Measurements from ENCODE around the gene TTLL8. TPM values are rescaled to one million over a fixed set of nuclear protein-coding genes. Genes with fewer than 3 reads are reported as not detected.

The TTLL8 gene
- total RNA-seq, 1 experiment from 2014 or later = not detected

DNA sequence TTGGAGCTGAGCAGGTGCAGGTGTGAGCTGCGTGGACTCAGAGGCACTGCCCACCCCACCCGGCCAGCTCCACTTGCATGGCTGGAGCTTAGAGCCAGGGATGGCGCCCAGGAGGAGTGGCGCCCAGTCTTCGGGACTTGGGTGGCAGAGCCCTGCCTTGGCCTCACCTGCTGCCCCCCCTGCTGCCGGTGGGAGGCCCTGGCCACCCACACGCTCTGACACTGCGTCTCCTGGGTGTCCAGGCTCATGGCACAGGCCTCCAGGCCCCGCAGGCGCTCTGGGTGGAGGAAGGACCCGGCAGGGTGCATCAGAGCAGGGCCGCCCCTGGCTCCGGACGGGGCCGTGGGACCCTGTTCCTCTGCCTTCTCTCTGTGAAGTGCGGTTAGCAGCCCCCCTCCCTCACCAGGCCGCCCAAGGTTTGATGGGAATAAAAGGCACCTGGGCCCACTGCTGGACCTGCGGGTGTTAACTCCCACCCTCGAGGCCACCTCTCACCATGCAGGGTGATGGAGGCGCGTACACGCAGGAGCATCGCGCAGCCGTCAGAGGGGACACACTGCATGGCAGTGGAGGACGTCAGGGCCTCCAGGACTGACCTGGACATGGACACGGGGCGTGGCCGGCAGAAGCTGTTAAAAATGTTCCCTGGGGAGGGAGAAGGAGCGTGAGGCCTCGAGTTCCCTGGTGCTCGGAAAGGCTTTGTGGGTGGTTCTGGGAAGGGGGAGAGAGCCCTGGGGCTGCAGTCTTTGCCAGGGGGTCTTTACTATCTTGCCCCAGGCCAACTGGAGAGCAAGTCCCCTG is 57.3 kb downstream of the TTLL8 start (continued):
- TF ChIP-seq ZNF232 (CRISPR knock-in tag; IDR thresholded peaks at IDR 0.05) (no peak), TEAD1 (CRISPR knock-in tag; IDR thresholded peaks at IDR 0.05) (no peak), GTF2I (CRISPR knock-in tag; conservative IDR thresholded peaks at IDR 0.05) (no peak), SP1 (CRISPR knock-in tag; conservative IDR thresholded peaks at IDR 0.05) (no peak)
- TF ChIP-seq, protein P1, sequence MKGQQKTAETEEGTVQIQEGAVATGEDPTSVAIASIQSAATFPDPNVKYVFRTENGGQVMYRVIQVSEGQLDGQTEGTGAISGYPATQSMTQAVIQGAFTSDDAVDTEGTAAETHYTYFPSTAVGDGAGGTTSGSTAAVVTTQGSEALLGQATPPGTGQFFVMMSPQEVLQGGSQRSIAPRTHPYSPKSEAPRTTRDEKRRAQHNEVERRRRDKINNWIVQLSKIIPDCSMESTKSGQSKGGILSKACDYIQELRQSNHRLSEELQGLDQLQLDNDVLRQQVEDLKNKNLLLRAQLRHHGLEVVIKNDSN (CRISPR knock-in tag; IDR thresholded peaks at IDR 0.05) = no peak

DNA sequence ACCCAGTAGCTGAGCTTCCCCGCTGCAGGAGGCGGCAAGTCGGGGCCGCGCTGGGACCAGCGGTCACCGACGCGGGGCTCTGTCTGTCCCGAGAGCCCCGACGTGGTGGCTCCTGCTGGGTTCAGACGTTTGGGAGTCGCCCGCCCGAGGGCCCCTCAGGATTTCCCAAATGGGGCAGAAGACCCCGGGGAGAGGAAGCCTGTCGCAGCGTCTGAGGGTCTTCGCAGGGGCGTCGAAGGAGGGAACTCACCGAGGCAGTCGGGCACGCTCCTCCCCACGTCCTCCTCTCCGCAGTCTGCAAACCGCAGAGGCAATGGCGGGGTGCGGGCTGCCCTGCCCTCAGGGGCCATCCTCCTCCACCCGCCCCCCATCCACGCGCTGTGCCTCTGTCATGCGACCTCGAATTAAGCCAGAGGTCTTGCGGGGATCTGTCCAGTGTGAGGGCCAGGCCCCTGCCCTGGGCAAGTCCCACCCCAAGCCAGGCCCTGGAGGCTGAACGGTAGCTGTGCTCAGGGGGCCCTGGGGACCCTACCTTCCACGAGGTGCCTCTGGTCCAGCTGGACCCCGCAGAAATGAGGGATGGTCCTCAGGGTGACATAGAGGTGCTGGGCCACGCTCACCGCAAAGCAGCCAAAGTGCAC is 58.0 kb downstream of the TTLL8 start:
- ChIA-PET CTCF (interaction anchor here (2.6 to 5.4 kb wide), 2 partner anchors 17 to 30 kb away, joined by 9 to 38 read pairs; no protein-coding TSS in a partner anchor), POLR2A (interaction anchor here (0.6 kb wide), 1 partner anchor 63 kb away, joined by 4 read pairs; no protein-coding TSS in a partner anchor)
- Mint-ChIP-seq H3K4me1 (peaks cover 9% of the 10 kb centered on the region), H3K27ac (no peak overlapping the region), H3K9me3 (no peaks in the 10 kb centered on the region), H3K27me3 (ENCODE audit: low read depth) (peaks cover 25% of the 10 kb centered on the region), H3K36me3 (no peaks in the 10 kb centered on the region), H3K4me3 (peak overlapping the region; percentile 42)
- DNase-seq (ENCODE audit: low spot score) (no peak), ATAC-seq (peak; percentile 18)
- TF ChIP-seq FOXP1 (CRISPR knock-in tag; IDR thresholded peaks at IDR 0.05; ENCODE audit: borderline replicate concordance) = peak; percentile 45; the same call in 1 of the 2 replicates
- TF ChIP-seq, protein P2, sequence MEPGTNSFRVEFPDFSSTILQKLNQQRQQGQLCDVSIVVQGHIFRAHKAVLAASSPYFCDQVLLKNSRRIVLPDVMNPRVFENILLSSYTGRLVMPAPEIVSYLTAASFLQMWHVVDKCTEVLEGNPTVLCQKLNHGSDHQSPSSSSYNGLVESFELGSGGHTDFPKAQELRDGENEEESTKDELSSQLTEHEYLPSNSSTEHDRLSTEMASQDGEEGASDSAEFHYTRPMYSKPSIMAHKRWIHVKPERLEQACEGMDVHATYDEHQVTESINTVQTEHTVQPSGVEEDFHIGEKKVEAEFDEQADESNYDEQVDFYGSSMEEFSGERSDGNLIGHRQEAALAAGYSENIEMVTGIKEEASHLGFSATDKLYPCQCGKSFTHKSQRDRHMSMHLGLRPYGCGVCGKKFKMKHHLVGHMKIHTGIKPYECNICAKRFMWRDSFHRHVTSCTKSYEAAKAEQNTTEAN (CRISPR knock-in tag; IDR thresholded peaks at IDR 0.05) = 0 out of 2 replicates have a peak, but pooled peaks have one; percentile 35
- TF ChIP-seq, protein P3, sequence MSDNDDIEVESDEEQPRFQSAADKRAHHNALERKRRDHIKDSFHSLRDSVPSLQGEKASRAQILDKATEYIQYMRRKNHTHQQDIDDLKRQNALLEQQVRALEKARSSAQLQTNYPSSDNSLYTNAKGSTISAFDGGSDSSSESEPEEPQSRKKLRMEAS (CRISPR knock-in tag; IDR thresholded peaks at IDR 0.05) = 0 out of 2 replicates have a peak, but pooled peaks have one; percentile 37
- TF ChIP-seq, protein P4, sequence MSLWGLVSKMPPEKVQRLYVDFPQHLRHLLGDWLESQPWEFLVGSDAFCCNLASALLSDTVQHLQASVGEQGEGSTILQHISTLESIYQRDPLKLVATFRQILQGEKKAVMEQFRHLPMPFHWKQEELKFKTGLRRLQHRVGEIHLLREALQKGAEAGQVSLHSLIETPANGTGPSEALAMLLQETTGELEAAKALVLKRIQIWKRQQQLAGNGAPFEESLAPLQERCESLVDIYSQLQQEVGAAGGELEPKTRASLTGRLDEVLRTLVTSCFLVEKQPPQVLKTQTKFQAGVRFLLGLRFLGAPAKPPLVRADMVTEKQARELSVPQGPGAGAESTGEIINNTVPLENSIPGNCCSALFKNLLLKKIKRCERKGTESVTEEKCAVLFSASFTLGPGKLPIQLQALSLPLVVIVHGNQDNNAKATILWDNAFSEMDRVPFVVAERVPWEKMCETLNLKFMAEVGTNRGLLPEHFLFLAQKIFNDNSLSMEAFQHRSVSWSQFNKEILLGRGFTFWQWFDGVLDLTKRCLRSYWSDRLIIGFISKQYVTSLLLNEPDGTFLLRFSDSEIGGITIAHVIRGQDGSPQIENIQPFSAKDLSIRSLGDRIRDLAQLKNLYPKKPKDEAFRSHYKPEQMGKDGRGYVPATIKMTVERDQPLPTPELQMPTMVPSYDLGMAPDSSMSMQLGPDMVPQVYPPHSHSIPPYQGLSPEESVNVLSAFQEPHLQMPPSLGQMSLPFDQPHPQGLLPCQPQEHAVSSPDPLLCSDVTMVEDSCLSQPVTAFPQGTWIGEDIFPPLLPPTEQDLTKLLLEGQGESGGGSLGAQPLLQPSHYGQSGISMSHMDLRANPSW (CRISPR knock-in tag; conservative IDR thresholded peaks at IDR 0.05; ENCODE audit: low read depth) = no peak

- H3K27ac Mint-ChIP-seq = peak overlapping the region; percentile 80; the same call in 1 of the 2 replicates
- peak; percentile 82 for ATAC-seq
- peak overlapping the region; percentile 70 for H3K4me3 Mint-ChIP-seq
- TF ChIP-seq, protein P5, sequence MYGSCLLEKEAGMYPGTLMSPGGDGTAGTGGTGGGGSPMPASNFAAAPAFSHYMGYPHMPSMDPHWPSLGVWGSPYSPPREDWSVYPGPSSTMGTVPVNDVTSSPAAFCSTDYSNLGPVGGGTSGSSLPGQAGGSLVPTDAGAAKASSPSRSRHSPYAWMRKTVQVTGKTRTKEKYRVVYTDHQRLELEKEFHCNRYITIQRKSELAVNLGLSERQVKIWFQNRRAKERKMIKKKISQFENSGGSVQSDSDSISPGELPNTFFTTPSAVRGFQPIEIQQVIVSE (CRISPR knock-in tag; IDR thresholded peaks at IDR 0.05; ENCODE audit: borderline replicate concordance) = no peak
- TF ChIP-seq GTF2I (CRISPR knock-in tag; conservative IDR thresholded peaks at IDR 0.05) = no peak
- TF ChIP-seq JUN (CRISPR knock-in tag; IDR thresholded peaks at IDR 0.05) = no peak
- TF ChIP-seq PRRX2 (CRISPR knock-in tag; IDR thresholded peaks at IDR 0.05) = no peak
- TF ChIP-seq, protein P6, sequence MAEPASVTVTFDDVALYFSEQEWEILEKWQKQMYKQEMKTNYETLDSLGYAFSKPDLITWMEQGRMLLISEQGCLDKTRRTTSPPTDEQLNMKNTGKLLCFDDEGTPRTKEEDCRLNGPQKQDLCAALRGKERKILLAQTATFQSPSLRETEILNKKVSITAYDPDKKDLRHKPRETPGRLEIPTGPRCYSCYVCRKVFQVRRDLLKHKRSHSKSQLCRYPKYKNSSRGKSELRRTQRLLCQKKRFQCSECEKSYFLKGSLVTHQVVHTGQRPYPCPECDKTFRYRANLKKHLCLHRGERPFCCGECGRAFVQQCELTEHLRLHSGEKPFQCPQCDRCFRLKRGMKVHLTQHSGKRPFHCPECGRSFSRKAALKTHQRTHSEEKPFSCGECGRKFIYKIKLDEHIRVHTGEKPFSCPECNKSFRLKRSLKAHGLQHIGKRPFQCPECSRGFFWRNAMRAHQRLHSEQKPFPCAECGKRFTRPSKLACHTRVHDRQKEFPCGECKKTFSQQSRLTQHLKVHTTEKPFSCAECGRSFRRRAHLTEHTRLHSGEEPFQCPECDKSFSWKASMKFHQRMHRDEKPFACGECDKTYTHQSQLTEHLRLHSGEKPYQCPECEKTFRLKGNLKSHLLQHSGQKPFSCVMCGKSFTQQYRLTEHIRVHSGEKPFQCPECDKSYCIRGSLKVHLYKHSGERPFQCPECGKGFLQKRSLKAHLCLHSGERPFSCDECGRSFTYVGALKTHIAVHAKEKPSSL (CRISPR knock-in tag; conservative IDR thresholded peaks at IDR 0.05) = no peak
- no peak for TF ChIP-seq ZNF423 (CRISPR knock-in tag; IDR thresholded peaks at IDR 0.05)
- TF ChIP-seq, protein P7, sequence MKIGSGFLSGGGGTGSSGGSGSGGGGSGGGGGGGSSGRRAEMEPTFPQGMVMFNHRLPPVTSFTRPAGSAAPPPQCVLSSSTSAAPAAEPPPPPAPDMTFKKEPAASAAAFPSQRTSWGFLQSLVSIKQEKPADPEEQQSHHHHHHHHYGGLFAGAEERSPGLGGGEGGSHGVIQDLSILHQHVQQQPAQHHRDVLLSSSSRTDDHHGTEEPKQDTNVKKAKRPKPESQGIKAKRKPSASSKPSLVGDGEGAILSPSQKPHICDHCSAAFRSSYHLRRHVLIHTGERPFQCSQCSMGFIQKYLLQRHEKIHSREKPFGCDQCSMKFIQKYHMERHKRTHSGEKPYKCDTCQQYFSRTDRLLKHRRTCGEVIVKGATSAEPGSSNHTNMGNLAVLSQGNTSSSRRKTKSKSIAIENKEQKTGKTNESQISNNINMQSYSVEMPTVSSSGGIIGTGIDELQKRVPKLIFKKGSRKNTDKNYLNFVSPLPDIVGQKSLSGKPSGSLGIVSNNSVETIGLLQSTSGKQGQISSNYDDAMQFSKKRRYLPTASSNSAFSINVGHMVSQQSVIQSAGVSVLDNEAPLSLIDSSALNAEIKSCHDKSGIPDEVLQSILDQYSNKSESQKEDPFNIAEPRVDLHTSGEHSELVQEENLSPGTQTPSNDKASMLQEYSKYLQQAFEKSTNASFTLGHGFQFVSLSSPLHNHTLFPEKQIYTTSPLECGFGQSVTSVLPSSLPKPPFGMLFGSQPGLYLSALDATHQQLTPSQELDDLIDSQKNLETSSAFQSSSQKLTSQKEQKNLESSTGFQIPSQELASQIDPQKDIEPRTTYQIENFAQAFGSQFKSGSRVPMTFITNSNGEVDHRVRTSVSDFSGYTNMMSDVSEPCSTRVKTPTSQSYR (CRISPR knock-in tag; IDR thresholded peaks at IDR 0.05) = no peak
- no peak for TF ChIP-seq CBFB (CRISPR knock-in tag; IDR thresholded peaks at IDR 0.05; ENCODE audit: low read depth)
- no peak for TF ChIP-seq SMAD4 (CRISPR knock-in tag; IDR thresholded peaks at IDR 0.05)
These were observed 58.8 kb downstream of the TTLL8 start for GRCh38 chr22:49999063-49999945.

More at GRCh38 chr22:49999063-49999945, 58.8 kb downstream of the TTLL8 start:
- Mint-ChIP-seq H3K36me3 (no peaks in the 10 kb centered on the region), H3K27me3 (ENCODE audit: low read depth) (peaks cover 25% of the 10 kb centered on the region), H3K9me3 (no peaks in the 10 kb centered on the region), H3K4me1 (peaks cover 9% of the 10 kb centered on the region)
- peak; percentile 74 for DNase-seq (ENCODE audit: low spot score)
- ChIA-PET CTCF (interaction anchor here (2.6 to 5.4 kb wide), 2 partner anchors 16 to 31 kb away, joined by 9 to 38 read pairs; no protein-coding TSS in a partner anchor), POLR2A (no interaction called here)

All from WTC11 (cell line).